HG03025 (cell line): ENCODE results near the gene OPCML.
"Not testable (repeated sequence)": the region's sequence is repeated elsewhere in the genome, so short reads cannot be mapped to it uniquely, and the experiment has no call there.

Experiments
- ATAC-seq: cut with Tn5 transposase; IDR thresholded peaks from one replicate; pipeline ENCODE4 v1.9.1; 2021; ENCODE audit warnings: mild to moderate bottlenecking, moderate library complexity; ENCODE audit not compliant: unreplicated experiment, low FRiP score

Gene OPCML

GRCh38 chr11:132370114-132370513, 1162.2 kb downstream of the OPCML start:
- not testable (repeated sequence) for ATAC-seq

GRCh38 chr11:132367293-132367692, 1165.0 kb downstream of the OPCML start:
- ATAC-seq: no peak

GRCh38 chr11:132365650-132366049, 1166.7 kb downstream of the OPCML start:
- no peak for ATAC-seq
